Activated T-cell treated with anti-CD3 and anti-CD28 coated beads for 4 hours (primary cell): Measurements from ENCODE around the gene FTCD.
"Not testable (repeated sequence)": the region's sequence is repeated elsewhere in the genome, so short reads cannot be mapped to it uniquely, and the experiment has no call there.

Source experiments
- DNase-seq: peaks from one replicate; pipeline ENCODE4 v3.0.0-alpha.2; 2020

The FTCD gene

GRCh38 chr21:46188226-46189212, 33.1 kb upstream of the FTCD start:
- no peak for DNase-seq

GRCh38 chr21:46187814-46188213, 32.4 kb upstream of the FTCD start:
- DNase-seq, result no peak

- DNase-seq, result no peak
Measured at GRCh38 chr21:46187261-46187660, 31.9 kb upstream of the FTCD start.

GRCh38 chr21:46185716-46186115, 30.3 kb upstream of the FTCD start:
- no peak for DNase-seq

GRCh38 chr21:46184625-46185555, 29.5 kb upstream of the FTCD start:
- DNase-seq, result peak; percentile 43

GRCh38 chr21:46183910-46184624, 28.7 kb upstream of the FTCD start, which contains the start of gene SPATC1L:
Gene SPATC1L (minus strand): TSS chr21:46184459. CDS start chr21:46182816, 1,643 bp downstream.
- DNase-seq, result peak; percentile 26

GRCh38 chr21:46183337-46183909, 28.0 kb upstream of the FTCD start:
- not testable (repeated sequence) for DNase-seq

GRCh38 chr21:46182548-46183336, 27.4 kb upstream of the FTCD start:
- no peak for DNase-seq

GRCh38 chr21:46181953-46182547, 26.7 kb upstream of the FTCD start:
- DNase-seq, result no peak

GRCh38 chr21:46181436-46181835, 26.1 kb upstream of the FTCD start:
- no peak for DNase-seq

- DNase-seq, result no peak
Measured at GRCh38 chr21:46180778-46181391, 25.5 kb upstream of the FTCD start.

- no peak for DNase-seq
Measured at GRCh38 chr21:46180079-46180722, 24.8 kb upstream of the FTCD start.

- no peak for DNase-seq
Measured at GRCh38 chr21:46179708-46180078, 24.3 kb upstream of the FTCD start.

GRCh38 chr21:46178961-46179360, 23.6 kb upstream of the FTCD start:
- no peak for DNase-seq

- DNase-seq, result not testable (repeated sequence)
Measured at GRCh38 chr21:46176443-46177129, 21.2 kb upstream of the FTCD start.

GRCh38 chr21:46173573-46173972, 18.2 kb upstream of the FTCD start:
- no peak for DNase-seq

- DNase-seq, result no peak
Measured at GRCh38 chr21:46172863-46173528, 17.6 kb upstream of the FTCD start.

- no peak for DNase-seq
Measured at GRCh38 chr21:46171996-46172862, 16.9 kb upstream of the FTCD start.
